Lung (tissue), 12 donors: ENCODE measurements around the gene HECA. TPM values are rescaled to one million over a fixed set of nuclear protein-coding genes. Genes with fewer than 3 reads are reported as not detected.

Experiments used
- ATAC-seq: fragments of 200-7000 bp; cut with Tn5 transposase; one replicate; pipeline ENCODE4 v1.9.1; 2020; ENCODE audit warnings: moderate number of reproducible peaks; ENCODE audit not compliant: insufficient read depth, low FRiP score
- DNase-seq, 3 donors: peaks; one replicate each; pipeline ENCODE4 v3.0.0-alpha.2; 2013 to 2017
- H3K27ac ChIP-seq, 2 donors: one replicate each; pipeline ENCODE4 v1.5.1; 2013; ENCODE audit warnings: mild to moderate bottlenecking in 2 of 2, moderate library complexity in 2 of 2, control low read depth in 1 of 2, inconsistent platforms in 1 of 2, low read depth in 1 of 2, low read length in 1 of 2
- H3K27me3 ChIP-seq, 3 donors: one replicate each; pipeline ENCODE4 v1.5.1; 2013; ENCODE audit warnings: low read length in 2 of 3; ENCODE audit not compliant: control insufficient read depth in 3 of 3, insufficient read depth in 3 of 3
- H3K36me3 ChIP-seq, 4 donors: one replicate each; pipeline ENCODE4 v1.5.1; 2013; ENCODE audit warnings: low read length in 4 of 4, mild to moderate bottlenecking in 1 of 4, moderate library complexity in 1 of 4; ENCODE audit not compliant: control insufficient read depth in 4 of 4, insufficient read depth in 4 of 4
- H3K4me1 ChIP-seq, 5 donors: one replicate each; pipeline ENCODE4 v1.5.1; 2013; ENCODE audit warnings: low read length in 5 of 5, mild to moderate bottlenecking in 2 of 5, moderate library complexity in 1 of 5; ENCODE audit not compliant: control insufficient read depth in 5 of 5, insufficient read depth in 5 of 5
- H3K4me3 ChIP-seq: one replicate; pipeline ENCODE4 v1.5.1; 2013; ENCODE audit warnings: mild to moderate bottlenecking, control low read depth, moderate library complexity
- H3K9ac ChIP-seq, 2 donors: one replicate each; pipeline ENCODE4 v1.5.1; 2013; ENCODE audit warnings: low read length in 2 of 2, control low read depth in 1 of 2; ENCODE audit not compliant: insufficient read depth in 1 of 2
- H3K9me3 ChIP-seq, 4 donors: one replicate each; pipeline ENCODE4 v1.5.1; 2013; ENCODE audit warnings: low read length in 3 of 4, mild to moderate bottlenecking in 1 of 4, moderate library complexity in 1 of 4; ENCODE audit not compliant: control insufficient read depth in 4 of 4, insufficient read depth in 3 of 4
- WGBS, 2 donors: extraction: QIAGEN DNeasy Blood & Tissue Kit; methylation state at CpG; one replicate each; pipeline ENCODE4 v1.1.7; 2013; 5-methylcytosine and 5-hydroxymethylcytosine counted together
- polyA plus RNA-seq, 2 donors: library from polyadenylated mRNA; stranded (reverse); fragments of 200-250 nt; gene quantifications; one replicate each; pipeline ENCODE4 v1.2.1, GENCODE V29; 2013
- total RNA-seq, 2 donors: library from RNA; depleted of rRNA in 1 of 2; stranded (reverse); fragments of >200 nt in 1 of 2; gene quantifications; one replicate each; pipeline ENCODE4 v1.2.1, GENCODE V29; 2014 to 2021
- TF ChIP-seq, protein P1 (sequence below): IDR thresholded peaks from 2 replicates; pipeline ENCODE4 v1.5.1; 2012; ENCODE audit warnings: mild to moderate bottlenecking; ENCODE audit errors: control extremely low read depth, extremely low read depth
- donor health status: control.
- donor health status: control.
- donor health status: Bipolar disorder and iron deficiency.
- donor health status: healthy.
- donor health status: DM: yes; HTN: yes; CAD: no.

HECA gene
- total and polyA plus RNA-seq, 4 donors: 12.1 to 37.6 (median 21.8) TPM

DNA sequence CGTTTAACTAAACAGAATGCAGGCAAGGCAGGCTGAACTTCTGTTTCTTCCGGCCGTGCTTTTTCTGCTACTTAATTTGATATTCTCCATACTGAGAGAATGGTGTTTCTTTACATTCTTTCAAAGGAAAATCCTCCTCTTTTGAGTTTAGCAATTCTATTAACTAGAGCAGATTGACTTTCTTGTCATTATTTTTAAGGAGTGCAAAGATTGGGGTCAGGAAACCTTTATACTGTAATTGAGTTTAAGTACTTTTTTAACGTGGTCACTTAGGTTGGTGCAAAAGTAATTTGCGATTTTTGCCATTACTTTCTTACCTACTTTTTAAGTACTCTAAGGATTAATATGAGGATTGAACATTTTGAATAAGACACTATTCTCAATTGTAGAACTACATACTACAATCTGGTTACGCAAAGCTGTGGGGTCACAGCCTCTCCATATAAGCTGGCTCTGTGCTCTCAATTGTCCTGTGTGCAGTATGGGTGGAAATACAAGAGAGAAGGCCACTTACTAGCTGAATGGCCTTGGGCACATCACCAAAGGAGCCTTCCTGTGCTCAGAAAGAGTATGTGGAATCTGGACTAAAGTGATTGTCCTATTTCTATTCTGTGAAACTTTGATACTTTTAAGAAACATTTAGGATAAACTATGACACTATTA, 16.7 kb downstream of the HECA start:
- WGBS, 2 donors: 91 to 94% methylated on average over 6 of the region's 6 CpGs
- DNase-seq (no peak), ATAC-seq (no peak)
- Histone ChIP-seq H3K27ac (no peak overlapping the region), H3K4me3 (no peak overlapping the region), H3K9me3 (no peaks in the 10 kb centered on the region), H3K27me3 (no peaks in the 10 kb centered on the region), H3K4me1 (peaks cover 9 to 57% (median 20%) of the 10 kb centered on the region in 5 donors), H3K9ac (no peak overlapping the region), H3K36me3 (no peaks in the 10 kb centered on the region)
- TF ChIP-seq, protein P1, sequence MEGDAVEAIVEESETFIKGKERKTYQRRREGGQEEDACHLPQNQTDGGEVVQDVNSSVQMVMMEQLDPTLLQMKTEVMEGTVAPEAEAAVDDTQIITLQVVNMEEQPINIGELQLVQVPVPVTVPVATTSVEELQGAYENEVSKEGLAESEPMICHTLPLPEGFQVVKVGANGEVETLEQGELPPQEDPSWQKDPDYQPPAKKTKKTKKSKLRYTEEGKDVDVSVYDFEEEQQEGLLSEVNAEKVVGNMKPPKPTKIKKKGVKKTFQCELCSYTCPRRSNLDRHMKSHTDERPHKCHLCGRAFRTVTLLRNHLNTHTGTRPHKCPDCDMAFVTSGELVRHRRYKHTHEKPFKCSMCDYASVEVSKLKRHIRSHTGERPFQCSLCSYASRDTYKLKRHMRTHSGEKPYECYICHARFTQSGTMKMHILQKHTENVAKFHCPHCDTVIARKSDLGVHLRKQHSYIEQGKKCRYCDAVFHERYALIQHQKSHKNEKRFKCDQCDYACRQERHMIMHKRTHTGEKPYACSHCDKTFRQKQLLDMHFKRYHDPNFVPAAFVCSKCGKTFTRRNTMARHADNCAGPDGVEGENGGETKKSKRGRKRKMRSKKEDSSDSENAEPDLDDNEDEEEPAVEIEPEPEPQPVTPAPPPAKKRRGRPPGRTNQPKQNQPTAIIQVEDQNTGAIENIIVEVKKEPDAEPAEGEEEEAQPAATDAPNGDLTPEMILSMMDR: no peak

DNA sequence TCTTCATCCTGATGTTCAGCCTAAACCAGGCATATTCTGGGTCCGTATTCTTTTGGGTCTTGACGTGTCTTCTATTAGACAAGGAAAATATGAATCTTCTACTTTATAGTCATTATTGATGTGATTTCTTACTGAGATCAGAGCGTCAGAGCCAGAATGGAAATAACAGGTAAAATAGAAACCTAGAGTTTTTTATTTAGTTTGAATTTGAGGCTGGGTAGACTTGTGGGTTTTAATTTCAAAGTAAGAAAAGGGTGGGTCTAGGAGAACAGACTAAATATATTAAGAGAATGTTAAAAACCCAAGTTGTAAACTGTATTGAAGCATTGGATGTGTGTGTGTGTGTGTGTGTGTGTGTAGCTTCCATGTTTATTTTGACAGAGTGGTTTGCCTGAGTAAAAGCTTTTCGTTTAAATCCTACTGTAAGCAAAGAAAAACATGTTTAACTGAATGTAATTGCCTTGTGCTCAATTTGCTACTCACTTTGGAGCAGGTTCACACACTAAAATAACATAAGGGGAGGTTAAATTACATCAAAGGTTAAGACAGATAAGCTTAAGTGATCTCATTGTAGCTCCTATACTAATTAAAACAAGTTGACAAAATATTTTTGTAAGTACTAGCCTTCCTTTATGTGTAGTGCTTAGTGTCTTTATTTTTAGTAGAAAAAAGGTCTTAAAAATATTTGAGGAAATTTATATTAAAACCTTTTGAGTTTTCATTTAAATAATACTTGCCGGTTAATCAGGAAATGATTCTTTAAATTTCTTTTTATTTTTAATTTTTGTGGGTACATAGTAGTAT, 17.4 kb downstream of the HECA start:
- TF ChIP-seq, protein P1: no peak
- peaks cover 8 to 55% (median 20%) of the 10 kb centered on the region in 5 donors for H3K4me1 ChIP-seq
- no peak overlapping the region for H3K9ac ChIP-seq
- no peaks in the 10 kb centered on the region for H3K36me3 ChIP-seq
- no peaks in the 10 kb centered on the region for H3K9me3 ChIP-seq
- ATAC-seq (no peak), DNase-seq (no peak)
- H3K4me3 ChIP-seq: no peak overlapping the region
- no peaks in the 10 kb centered on the region for H3K27me3 ChIP-seq
- 57 to 75% methylated on average over 5 of the region's 5 CpGs for WGBS, 2 donors
- no peak overlapping the region for H3K27ac ChIP-seq

DNA sequence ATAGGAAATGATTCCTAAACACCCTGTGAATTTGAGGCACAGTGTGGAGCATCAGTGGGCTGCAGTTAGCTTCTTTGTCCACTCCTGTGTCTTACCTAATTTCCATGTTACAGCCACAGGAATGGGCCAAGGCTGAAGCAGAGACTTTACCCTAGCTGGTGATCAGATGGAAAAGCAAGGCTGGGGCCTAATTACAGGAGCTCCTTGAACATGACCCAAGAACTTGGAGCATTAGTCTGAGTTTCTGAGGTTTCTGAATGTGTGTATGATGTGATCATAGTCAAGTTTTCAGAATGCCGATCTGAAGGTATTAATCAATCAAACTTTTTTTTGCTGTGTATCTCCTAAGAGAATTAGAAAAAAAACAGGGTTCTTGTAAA, 18.0 kb downstream of the HECA start:
- 78 to 96% methylated on average over 1 of the region's 1 CpG for WGBS, 2 donors
- no peak overlapping the region for H3K9ac ChIP-seq
- no peak for ATAC-seq
- TF ChIP-seq, protein P1: no peak
- DNase-seq: no peak
- H3K27ac ChIP-seq: no peak overlapping the region
- H3K4me1 ChIP-seq: peaks cover 3 to 57% (median 16%) of the 10 kb centered on the region in 5 donors
- H3K4me3 ChIP-seq: no peak overlapping the region
- no peaks in the 10 kb centered on the region for H3K9me3 ChIP-seq
- peaks cover 0 to 3% (median 0%) of the 10 kb centered on the region in 4 donors for H3K36me3 ChIP-seq
- H3K27me3 ChIP-seq: no peaks in the 10 kb centered on the region
